GM18868 (cell line): ENCODE measurements around the gene ABCC1.
"Not testable (repeated sequence)": the region's sequence is repeated elsewhere in the genome, so short reads cannot be mapped to it uniquely, and the experiment has no call there.

ENCODE experiments used
- ATAC-seq: cut with Tn5 transposase; IDR thresholded peaks from one replicate; pipeline ENCODE4 v1.9.1; 2021; ENCODE audit warnings: mild to moderate bottlenecking, moderate library complexity; ENCODE audit not compliant: unreplicated experiment

Gene ABCC1

GRCh38 chr16:15946257-15947044 is 3.0 kb upstream of the ABCC1 start:
- ATAC-seq = no peak

- ATAC-seq = no peak
Observed at GRCh38 chr16:15947983-15948509, 1.4 kb upstream of the ABCC1 start.

- no peak for ATAC-seq
Observed at GRCh38 chr16:15948532-15949209, 745 bp upstream of the ABCC1 start.

DNA sequence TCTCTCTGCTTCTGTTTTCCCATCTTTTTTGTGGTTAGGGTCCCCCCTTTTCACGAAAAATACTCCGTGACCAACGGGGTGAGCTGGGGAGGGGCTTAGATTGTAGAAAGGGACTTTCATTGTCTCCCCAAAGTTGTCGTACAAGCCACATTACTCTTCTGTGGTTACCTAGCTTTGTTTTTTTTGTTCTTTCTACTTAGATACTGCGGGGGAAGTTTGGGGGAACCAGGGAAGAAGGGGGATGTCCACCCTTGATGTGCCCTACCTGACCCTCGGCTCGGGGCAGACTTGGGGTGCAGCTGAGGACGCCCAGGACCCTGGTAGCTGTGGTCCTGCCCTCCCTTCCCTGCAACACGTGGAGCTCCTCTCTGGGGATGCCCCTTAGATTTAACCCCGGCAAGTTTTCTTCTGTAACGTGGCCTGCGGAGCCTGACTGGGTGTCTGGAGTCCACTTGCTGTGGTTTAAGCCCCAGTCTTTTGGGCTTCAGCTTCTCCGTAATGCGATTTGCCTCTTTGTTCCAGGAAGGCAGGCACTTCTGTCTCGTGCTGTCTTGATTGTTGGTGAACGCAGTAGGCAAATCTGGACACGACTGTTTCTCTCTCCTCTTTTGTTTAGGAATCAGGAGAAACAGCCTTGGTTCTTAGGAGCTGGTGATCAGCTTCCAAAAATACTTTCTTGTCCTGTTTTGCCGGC is 892 bp downstream of the ABCC1 start:
- no peak for ATAC-seq

GRCh38 chr16:15950869-15951268 is 1.5 kb downstream of the ABCC1 start:
- no peak for ATAC-seq

DNA sequence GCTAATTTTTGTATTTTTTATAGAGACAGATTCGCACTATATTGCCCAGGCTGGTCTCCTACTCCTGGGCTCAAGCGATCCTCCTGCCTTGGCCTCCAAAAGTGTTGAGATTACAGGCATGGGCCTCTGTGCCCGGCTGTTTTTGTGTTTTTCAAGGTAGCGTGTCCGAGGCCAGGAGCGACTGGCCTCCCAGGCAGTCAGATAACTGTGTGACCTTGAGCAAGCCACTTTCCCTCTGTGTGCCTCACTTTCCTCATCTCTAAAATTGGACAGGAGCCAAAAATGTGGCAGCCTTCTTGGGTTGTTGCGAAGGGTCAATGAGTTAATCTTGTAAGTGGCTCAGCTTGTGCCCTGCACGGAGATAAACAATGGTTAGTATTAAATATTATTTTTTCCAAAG is 2.4 kb downstream of the ABCC1 start:
- ATAC-seq = no peak

GRCh38 chr16:15952265-15952711 is 2.9 kb downstream of the ABCC1 start:
- ATAC-seq = no peak

DNA sequence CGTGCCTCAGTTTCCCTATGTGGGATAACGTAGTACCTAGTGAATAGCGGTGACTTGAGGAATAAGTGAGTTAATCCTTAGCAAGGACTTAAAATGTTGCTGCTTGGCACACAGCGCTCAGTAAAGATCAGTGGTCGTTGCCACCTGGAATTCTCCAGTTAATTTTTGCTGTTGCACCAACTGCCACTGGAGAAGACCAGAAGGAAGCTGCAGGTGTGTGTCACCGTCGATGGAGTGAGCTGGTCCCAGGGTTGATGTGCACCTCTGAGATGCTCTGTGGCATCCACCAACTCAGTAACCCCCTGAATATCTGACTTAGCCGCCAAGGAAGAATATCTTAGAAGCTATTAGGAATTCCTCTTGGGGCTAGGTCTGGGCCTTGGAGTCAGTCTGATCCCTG is 4.1 kb downstream of the ABCC1 start:
- ATAC-seq = no peak

GRCh38 chr16:15953929-15954813 is 4.8 kb downstream of the ABCC1 start:
- ATAC-seq = no peak

GRCh38 chr16:15954814-15955151 is 5.4 kb downstream of the ABCC1 start:
- no peak for ATAC-seq

GRCh38 chr16:15955425-15955824 is 6.0 kb downstream of the ABCC1 start:
- no peak for ATAC-seq

DNA sequence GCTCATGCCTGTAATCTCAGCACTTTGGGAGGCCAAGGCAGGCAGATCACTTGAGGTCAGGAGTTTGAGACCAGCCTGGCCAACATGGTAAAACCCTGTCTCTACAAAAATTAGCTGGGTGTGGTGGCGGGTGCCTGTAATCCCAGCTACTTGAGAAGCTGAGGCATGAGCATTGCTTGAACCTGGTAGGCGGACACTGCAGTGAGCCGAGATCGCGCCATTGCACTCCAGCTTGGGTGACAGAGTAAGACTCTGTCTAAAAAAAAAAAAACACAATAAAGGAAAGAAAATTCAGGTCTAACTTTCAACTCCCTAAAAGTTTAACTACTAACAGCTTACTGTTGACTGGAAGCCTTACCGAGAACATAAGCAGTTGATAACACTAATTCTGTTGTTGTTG is 6.7 kb downstream of the ABCC1 start:
- ATAC-seq = not testable (repeated sequence)

- no peak for ATAC-seq
Observed at GRCh38 chr16:15958703-15959348, 9.4 kb downstream of the ABCC1 start.

GRCh38 chr16:15960124-15960971 is 10.9 kb downstream of the ABCC1 start:
- ATAC-seq = no peak

DNA sequence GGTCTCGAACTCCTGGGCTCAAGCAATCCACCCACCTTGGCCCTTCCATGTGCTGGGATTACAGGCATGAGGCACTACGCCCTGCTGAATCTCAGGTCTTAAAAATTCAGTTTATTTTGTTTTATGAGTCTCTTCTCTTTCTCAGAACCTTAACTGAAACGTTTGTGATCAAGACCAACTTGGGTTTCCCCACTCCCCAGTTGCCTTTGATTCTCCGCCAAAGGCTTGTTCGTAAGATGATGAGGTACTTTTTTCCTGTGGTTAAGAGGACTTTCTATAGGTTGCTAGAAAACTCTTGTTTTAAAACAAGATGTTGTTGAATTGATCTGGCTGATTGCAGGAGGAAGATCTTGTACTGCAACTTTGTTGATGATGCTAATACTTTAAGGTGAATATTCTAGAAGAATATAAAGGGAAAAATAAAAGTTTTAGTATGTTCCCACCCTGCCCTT is 11.7 kb downstream of the ABCC1 start:
- ATAC-seq = peak; percentile 78

DNA sequence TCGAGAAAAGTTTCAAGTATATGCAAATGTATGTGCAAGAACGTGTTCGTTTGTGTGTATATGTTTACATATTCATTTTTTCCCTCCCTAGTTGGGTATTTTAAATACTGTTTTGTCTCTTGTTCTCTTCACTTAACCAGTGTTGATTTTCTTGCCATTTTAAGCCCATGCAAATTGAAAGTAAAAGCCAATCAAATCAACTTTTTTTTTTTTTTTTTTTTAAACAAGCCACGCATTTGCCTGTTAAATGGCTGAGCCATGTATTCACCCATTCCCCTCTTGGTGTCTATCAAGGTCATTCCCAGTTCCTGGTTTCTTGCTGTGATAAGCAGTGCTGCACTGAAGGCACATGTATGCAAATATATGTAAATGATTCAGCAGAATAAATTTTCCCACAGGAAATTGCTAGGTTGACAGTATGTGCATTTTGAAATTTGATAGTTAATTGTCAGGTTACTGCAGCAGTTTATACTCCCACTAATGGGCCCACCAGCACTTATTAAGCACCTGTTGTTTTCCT is 12.2 kb downstream of the ABCC1 start:
- ATAC-seq = peak; percentile 14

GRCh38 chr16:15963307-15963910 is 14.0 kb downstream of the ABCC1 start:
- no peak for ATAC-seq

DNA sequence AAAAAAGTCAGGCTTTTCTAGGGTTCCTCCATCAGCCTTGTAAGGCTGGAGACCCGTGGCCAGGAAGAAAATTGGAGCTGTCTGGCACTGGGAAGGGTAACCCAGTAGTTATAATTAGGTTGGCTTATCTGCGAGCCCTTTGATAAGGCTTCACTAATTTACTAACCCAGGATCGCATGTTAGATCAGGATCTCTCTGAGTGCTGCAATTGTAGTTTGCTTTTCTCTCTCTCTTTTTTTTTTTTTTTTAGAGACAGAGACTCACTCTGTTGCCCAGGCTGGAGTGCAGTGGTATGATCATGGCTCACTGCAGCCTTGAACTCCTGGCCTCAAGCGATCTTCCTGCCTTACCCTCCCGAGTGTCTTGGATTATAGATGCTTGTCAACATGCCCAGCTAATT is 17.0 kb downstream of the ABCC1 start:
- ATAC-seq = no peak
